NT2/D1 (cell line): ENCODE results near the gene CCR5.

Experiments
- SUZ12 ChIP-seq: IDR thresholded peaks from 2 replicates; pipeline ENCODE4 v1.6.1; 2011; ENCODE audit not compliant: insufficient read length, insufficient read depth; ENCODE audit errors: extremely low read depth
- YY1 ChIP-seq: IDR thresholded peaks from 2 replicates; pipeline ENCODE4 v1.6.1; 2011; ENCODE audit not compliant: insufficient read length, insufficient read depth
- ZNF274 ChIP-seq: IDR thresholded peaks from 2 replicates; pipeline ENCODE4 v1.6.1; 2011; ENCODE audit warnings: mild to moderate bottlenecking, low read depth, low read length

DNA sequence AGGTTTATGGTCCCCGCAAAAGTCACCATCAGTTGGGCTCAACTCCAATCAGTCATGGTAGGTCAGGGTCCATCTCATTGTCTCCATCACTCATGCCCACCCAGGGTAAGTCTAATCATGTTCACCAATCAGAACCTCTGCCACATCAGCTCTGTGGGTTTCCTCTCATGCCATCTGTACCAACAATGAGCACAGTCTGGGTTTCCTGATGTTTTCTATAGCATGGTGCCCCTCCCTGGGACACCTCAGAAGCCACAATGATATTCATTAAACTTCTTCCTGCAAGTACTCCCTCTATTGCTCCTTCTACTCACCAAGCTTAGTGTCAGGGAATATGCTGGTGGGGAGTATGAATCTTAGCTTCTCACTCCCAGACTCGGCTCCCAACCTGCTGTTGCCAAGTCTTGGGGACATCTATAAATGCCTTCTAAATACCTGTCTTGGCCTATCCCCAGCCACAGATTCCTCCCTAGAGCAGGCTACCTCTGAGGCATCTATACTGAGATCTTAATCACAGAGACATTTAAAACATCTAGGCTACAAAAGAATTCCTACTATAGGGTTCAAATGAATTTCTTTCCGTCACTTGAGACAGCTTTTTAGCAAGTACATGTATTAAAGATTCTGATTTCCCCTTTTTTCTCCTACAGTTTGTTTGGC, 21.8 kb upstream of the CCR5 start:
- no peak for TF ChIP-seq YY1
- TF ChIP-seq SUZ12 = no peak
- no peak for TF ChIP-seq ZNF274
